GM21737 (cell line): Measurements from ENCODE around the gene LSM2.

ENCODE experiments used
- ATAC-seq: cut with Tn5 transposase; IDR thresholded peaks from one replicate; pipeline ENCODE4 v1.9.1; 2021; ENCODE audit warnings: mild to moderate bottlenecking, moderate library complexity; ENCODE audit not compliant: unreplicated experiment

The LSM2 gene

GRCh38 chr6:31778193-31778592 lies 28.6 kb downstream of the LSM2 start:
- ATAC-seq = no peak

DNA sequence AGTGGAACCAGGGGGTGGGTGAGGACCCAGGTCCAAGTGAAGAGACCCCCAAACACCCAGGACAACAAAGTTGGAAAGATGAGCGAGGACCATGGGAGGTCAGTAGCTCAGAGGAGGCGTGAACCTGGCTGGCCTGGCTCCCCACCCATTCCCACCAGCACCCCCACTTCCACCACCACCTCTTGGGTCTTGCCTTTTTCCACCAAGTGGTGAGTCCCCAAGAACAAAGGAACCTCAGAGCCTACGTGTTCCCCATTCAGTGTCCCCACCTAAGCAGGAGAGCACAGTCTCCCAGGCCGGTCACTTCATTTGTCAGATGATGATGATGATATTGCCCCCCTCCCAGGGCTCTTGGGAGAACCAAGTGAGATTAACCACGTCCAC lies 29.1 kb downstream of the LSM2 start:
- ATAC-seq = no peak

DNA sequence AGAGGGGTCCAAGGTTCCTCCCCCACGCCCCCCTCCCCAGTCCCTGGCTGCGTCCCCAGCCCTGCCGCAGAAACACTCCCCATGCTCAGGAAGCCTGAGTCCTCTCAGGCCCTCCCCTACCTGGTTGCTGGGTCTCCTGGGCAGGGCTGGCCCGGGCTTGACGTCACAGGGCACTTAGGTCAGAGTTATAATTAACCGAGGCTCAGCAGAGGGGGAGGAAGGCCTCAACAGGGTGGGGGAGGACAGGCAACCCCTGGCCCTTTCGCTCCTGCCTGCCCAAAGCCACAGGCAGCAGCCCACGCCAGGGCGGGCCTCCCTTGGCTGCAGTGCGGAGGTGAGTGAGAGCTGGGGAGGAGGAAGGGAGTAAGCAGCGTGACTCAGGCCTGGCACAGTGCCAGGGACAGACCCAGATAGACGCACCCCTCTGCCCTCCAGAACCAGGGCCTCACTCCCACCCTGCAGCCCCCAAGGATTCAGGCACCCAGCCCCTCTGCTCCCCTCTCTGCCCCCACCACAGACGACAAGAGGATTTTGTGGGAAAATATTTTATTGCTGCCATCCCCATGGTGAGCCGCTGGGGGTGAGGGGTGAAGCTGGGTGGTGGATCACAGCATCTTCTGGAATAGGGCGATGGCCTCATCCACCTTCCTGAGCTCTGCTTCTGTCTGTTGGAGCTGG lies 29.6 kb downstream of the LSM2 start, which contains the start of gene VWA7:
VWA7 (minus strand) TSS at position 340 of the 678 bp plus-strand sequence. CDS start 549 bp downstream, outside the sequence.
- ATAC-seq = peak; percentile 65

DNA sequence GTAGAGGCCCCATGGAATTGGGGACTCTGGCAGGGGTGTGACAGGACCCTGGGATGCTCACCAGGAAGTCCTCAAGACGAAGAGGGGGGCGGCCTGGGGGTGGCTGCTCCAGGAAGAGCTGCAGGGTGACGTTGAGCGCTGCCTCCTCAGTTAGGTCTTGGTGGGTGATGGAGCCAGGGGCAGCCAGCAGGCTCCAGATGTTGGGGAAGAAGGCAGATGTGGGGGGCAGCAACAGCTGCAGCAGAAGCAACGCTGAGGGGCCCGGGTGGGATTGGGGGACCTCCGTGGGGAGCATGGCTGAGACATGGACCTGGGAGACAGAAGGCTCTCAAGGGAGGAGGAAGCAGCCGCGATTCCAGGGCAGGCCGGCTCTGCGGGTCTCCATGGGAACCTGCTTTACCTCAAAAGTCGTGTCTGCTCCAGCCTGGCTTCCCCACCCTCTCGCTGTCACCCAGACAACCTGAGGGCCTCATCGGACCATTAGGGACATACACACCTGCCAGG lies 30.2 kb downstream of the LSM2 start:
- no peak for ATAC-seq

- ATAC-seq = no peak
These were observed 30.9 kb downstream of the LSM2 start for GRCh38 chr6:31775633-31776484.

DNA sequence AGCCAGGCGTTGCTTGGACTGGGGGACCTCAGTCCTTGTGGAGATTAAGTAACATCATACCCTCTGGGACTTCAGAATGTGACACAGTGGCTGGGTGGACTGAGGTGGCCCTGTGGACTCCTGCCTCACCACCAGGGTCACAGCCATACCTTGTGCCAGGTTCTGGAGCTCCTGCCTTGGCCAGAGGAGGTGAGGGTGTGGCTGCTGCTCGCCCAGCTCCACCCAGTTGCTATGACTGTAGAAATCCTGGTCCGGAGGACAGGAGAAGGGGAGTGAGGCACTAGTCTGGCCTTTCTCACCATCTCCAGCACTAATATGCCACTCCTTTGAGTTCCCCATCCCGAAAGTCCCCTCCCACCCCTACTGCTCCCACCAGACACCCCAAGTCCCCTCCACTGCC lies 31.6 kb downstream of the LSM2 start:
- ATAC-seq = no peak

DNA sequence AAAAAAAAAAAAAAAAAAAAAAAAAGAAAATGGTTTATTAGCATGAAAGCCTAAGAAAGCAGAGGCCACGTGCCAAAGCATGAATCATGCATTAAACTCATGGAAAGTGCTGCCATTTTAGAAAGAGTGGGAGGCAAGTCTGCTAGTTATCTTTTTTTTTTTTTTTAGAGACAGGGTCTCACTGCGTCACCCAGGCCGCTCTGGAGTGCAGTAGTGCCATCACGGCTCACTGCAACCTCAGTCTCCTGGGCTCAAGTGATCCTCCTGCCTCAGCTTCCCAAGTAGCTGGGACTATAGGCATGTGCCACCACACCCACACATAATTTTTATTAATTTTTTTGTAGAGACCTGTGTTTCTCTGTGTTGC lies 34.8 kb downstream of the LSM2 start:
- ATAC-seq = no peak

- no peak for ATAC-seq
These were observed 35.9 kb downstream of the LSM2 start for GRCh38 chr6:31770860-31771259.

DNA sequence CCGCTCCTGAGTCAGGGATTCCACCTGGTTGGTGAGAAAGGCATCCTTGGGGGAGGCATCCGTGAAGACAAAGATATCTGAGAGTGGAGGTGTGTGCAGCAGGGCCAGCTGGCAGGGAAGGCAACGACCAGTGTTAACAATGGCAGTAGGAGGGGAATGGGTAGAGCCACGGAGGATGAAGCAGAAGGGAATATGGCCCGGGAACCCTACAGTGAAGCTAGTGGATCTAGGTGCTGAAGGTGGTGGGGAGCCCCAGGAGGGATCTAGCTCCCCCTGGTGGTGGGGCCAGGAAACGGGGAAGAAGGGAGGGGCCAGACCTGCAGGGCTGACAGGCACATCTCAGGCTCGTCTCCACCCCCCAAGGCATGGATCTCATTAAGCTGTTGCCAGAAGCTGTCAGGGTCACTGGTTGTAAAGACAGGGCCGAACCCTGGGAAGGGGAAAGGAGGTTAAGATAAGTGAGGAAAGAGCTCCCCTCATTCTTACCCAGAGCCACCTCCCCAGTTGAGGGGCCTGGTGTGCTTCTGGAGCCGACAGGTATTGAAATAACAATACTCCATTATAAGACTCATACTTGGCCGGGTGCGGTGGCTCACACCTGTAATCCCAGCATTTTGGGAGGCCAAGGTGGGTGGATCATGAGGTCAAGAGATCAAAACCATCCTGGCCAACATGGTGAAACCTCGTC lies 36.9 kb downstream of the LSM2 start:
- ATAC-seq = no peak

- no peak for ATAC-seq
These were observed 38.2 kb downstream of the LSM2 start for GRCh38 chr6:31768363-31769257.

- ATAC-seq = no peak
These were observed 39.6 kb downstream of the LSM2 start for GRCh38 chr6:31767096-31767645.

DNA sequence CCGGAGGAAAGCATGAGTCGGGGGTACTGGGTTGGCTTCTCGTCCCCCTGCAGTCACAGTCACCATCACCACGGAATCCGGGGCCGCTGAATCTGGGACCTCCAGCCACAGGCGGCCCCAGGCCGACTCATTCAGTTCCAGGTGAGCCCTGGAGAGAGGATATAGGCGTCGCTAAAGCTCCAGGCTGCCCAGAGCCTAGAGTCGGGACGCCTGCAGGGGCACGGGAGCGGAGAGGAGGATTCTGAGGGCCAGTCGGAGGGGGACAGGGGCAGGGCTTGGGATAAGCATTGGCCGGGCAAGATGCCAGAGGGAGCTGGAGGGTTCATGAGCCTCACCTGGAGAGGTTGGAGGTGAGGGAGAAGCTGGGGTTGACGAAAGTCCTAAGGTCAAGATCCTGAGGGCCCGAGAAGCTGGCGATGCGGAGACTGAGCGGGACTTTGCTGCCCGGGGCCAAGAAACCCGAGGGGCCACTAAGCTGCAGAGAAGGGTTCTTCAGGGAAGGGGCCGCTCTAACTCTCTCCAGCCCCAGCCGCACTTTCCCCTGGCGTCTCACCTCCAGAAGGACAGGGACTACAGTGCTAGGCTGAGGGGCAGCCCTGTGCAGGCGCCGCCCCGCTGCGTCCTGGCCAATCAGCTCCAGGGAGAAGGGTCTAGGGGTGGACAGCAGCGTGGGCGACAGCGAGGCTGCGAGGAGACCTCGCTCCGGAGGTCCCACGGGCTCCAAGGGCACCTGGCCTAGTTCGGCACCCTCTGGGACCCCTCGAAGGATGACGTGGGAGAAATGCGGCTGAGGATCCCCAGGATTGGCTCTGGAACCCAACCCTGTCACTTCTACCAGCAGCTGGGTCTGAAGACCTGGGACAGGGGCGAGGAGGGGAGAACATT lies 40.6 kb downstream of the LSM2 start:
- ATAC-seq = no peak

- no peak for ATAC-seq
These were observed 41.2 kb downstream of the LSM2 start for GRCh38 chr6:31765559-31765909.

- ATAC-seq = no peak
These were observed 42.6 kb downstream of the LSM2 start for GRCh38 chr6:31764198-31764597.

DNA sequence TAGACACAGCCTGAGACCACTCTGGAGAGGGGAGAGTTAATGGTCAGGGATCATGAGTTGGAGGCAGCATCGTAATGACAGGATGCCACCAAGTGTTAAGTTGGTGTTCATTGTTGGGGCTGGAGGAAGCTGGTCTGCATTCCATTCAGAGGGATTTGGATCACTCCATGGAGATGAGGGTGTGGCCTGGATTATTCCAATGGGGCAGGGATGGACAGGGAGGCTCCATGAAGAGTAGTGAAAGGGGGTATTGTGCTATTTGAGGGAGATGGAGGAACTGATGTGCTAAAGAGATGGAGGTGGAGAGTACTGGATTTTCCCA lies 43.2 kb downstream of the LSM2 start:
- no peak for ATAC-seq

DNA sequence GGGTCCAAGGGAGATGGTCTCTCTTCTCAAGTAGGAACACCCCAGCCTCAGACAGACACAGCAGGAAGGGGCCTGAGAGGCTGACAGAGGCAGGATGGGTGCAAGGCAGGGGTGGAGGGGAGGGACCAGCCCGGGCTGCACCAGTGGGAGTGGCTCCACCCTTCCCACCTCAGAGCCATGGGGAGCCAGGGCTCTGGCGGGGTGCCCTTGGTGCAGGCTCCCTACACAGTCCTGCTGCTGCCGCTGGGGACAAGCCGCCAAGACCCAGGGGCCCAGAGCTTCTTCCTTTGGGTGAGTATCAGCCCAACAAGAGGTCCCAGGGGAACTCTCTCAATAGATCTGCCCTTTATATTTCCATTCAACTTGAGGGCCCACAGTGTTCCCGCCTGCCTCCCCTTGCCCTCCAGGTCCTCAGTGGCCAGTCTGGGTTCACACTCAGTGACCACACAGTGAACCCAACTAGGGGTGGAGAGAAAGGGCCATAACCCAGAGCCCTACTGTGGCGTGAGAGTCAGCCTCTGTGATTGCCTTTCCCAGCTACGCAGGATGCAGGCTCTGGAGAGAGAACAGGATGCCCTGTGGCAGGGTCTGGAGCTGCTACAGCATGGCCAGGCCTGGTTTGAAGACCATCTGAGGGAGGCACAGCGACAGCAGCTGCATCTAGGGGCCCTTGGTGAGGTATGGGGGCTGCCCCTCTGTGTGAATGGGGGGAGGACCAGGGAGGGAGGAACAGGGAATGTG lies 43.7 kb downstream of the LSM2 start:
- no peak for ATAC-seq

- no peak for ATAC-seq
These were observed 44.4 kb downstream of the LSM2 start, which contains the start of gene SAPCD1 for GRCh38 chr6:31762356-31762755. Gene SAPCD1 (plus strand): TSS chr6:31762656. CDS start chr6:31763055, 399 bp downstream.

DNA sequence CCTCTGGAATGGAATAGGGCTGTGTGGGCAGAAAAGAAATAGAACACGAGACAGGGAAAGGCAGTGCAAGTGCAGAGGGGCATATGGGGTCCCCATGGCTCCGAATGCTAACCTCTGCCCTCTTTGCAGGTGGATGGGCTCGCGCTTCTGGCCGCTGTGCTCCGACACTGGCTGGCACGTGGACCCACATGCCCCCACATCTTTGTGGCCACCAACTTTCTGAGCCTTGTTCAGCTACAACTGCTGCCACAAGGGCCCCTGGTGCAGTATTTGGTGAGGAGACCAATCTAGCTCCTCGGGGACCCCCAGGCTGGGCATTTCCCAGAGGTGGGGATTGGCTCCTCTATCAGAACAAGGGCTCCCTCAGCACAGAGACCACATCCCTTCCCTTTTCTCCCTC lies 45.4 kb downstream of the LSM2 start:
- ATAC-seq = no peak

- ATAC-seq = no peak
These were observed 46.0 kb downstream of the LSM2 start for GRCh38 chr6:31760790-31761189.
